RWPE1 (cell line): ENCODE results near the gene TESK2.

Source experiments
- CTCF ChIA-PET: fragments of 350-600 bp; sonication (Branson Sonifier 250); formaldehyde crosslinking; extraction: SDS; loops from one replicate; lab custom pipeline; 2021; lab: Yijun Ruan, JAX
- POLR2A ChIA-PET: fragments of 400-600 bp; formaldehyde crosslinking; extraction: SDS; loops from one replicate; lab custom pipeline; 2020; ENCODE audit warnings: antibody characterized with exemption; ENCODE audit not compliant: low non-redundant PET; lab: Yijun Ruan, JAX
- DNase-seq: peaks from one replicate; pipeline ENCODE4 v3.0.0; 2012; ENCODE audit warnings: low spot score
- H3K27ac ChIP-seq: fragments of 450-650 bp; 2 replicates; pipeline ENCODE4 v1.5.1; 2017
- TF ChIP-seq, protein P1 (sequence below): fragments of 450-650 bp; conservative IDR thresholded peaks from 2 replicates; pipeline ENCODE4 v1.5.1; 2017; ENCODE audit warnings: low read depth, mild to moderate bottlenecking

The TESK2 gene

DNA sequence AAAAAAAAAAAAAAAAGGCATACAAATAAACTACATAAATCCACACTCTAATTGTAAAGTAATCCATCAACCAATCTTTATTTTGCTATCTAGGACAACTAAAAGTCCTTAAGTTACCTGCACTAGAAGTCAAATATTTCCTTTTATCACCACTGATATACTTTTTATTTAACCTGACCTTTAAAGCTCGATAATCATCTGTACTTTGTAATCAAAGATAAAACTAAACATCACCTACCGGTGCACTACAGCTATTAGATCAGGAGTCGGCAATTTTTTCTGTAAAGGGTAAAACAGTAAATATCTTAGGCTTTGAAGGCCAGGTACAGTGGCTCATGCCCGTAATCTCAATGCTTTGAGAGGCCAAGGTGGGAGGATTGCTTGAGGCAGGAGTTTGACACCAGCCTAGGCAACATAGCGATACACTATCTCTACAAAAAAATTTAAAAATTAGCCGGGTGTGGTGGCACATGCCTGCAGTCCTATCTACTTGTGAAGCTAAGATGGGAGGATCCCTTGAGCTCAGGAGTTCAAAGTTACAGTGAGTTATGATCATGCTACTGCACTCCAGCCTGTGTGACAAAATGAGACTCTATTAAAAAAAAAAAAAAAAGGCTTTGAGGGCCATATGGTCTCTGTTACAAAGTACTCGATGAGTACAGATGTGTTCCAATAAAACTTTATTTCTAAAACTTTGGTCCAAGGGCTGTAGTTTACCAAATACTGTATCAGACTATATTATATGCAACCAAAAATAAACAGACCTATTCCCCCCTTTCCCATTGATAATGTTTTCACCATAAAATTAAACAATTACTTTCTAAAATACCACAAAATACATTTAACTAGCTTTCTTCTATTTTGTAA is 47.1 kb downstream of the TESK2 start:
- POLR2A ChIA-PET = no interaction called here
- no peak overlapping the region for H3K27ac ChIP-seq
- TF ChIP-seq, protein P1, sequence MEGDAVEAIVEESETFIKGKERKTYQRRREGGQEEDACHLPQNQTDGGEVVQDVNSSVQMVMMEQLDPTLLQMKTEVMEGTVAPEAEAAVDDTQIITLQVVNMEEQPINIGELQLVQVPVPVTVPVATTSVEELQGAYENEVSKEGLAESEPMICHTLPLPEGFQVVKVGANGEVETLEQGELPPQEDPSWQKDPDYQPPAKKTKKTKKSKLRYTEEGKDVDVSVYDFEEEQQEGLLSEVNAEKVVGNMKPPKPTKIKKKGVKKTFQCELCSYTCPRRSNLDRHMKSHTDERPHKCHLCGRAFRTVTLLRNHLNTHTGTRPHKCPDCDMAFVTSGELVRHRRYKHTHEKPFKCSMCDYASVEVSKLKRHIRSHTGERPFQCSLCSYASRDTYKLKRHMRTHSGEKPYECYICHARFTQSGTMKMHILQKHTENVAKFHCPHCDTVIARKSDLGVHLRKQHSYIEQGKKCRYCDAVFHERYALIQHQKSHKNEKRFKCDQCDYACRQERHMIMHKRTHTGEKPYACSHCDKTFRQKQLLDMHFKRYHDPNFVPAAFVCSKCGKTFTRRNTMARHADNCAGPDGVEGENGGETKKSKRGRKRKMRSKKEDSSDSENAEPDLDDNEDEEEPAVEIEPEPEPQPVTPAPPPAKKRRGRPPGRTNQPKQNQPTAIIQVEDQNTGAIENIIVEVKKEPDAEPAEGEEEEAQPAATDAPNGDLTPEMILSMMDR = no peak
- CTCF ChIA-PET = interaction anchor here (0.6 kb wide), 1 partner anchor 361 kb away, joined by 6 read pairs; no protein-coding TSS in a partner anchor
- no peak for DNase-seq

DNA sequence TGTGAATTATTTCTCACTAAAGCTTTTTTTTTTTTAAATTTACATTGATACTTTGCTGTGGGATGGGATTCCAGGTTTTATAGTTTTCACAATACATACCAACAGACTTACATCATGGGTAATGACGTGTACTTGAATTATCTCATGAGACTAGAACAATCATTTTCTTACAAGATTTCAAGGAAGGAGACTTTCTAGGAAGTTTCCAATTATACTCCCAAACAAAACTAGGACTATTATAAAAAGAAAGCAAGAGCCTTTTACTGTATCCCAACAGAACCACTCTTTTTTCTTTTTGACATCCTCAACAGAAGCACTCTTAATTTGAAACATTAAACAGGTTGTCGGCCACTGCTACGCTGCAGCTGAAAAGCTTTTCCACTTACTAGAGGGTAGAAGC is 48.7 kb downstream of the TESK2 start:
- ChIA-PET CTCF (no interaction called here), POLR2A (no interaction called here)
- TF ChIP-seq, protein P1 = no peak
- DNase-seq = peak; percentile 14
- no peak overlapping the region for H3K27ac ChIP-seq

DNA sequence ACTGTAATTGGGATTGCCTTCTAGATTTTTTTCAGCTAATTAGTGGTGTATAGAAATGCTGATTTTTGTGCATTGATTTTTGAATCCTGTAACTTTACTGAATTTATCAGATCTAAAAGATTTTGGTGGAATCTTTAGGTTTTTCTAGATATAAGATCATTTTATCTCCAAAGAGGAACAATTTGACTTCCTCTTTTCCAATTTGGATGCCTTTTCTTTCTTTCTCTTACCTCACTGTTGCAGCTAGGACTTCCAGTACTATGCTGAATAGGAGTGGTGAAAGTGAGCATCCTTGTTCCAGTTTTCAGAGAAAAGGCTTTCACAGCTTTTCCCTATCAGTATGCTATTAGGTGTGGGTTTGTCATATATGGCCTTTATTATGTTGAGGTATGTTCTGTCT is 53.6 kb downstream of the TESK2 start:
- H3K27ac ChIP-seq = no peak overlapping the region
- CTCF ChIA-PET = interaction anchor here (0.5 kb wide), 1 partner anchor 1290 kb away, joined by 4 read pairs; no protein-coding TSS in a partner anchor
- DNase-seq = no peak
- POLR2A ChIA-PET = no interaction called here
- TF ChIP-seq, protein P1 = no peak

DNA sequence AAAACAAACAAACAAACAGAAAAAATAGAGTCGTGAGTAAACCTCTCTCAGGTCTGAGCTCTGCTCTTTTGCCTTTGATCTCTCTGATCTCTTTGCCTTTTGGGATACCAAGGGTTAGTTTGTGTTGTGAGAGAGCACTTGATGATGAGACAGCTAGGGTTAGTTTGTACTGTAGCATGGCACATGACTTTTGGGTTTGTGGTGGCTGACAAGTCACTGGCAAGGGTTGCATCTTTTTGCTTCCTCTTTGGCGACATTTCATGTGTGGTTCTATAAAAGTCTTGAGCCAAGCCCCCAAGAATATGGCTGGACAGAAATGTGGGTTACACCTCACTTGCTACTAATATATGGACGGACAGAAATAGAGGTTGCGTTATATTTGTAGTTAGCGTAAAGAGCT is 60.5 kb downstream of the TESK2 start:
- POLR2A ChIA-PET = no interaction called here
- H3K27ac ChIP-seq = no peak overlapping the region
- DNase-seq = no peak
- TF ChIP-seq, protein P1 = no peak
- CTCF ChIA-PET = interaction anchor here (0.6 to 0.7 kb wide), 2 partner anchors 14 to 74 kb away, joined by 3 to 4 read pairs; no protein-coding TSS in a partner anchor

DNA sequence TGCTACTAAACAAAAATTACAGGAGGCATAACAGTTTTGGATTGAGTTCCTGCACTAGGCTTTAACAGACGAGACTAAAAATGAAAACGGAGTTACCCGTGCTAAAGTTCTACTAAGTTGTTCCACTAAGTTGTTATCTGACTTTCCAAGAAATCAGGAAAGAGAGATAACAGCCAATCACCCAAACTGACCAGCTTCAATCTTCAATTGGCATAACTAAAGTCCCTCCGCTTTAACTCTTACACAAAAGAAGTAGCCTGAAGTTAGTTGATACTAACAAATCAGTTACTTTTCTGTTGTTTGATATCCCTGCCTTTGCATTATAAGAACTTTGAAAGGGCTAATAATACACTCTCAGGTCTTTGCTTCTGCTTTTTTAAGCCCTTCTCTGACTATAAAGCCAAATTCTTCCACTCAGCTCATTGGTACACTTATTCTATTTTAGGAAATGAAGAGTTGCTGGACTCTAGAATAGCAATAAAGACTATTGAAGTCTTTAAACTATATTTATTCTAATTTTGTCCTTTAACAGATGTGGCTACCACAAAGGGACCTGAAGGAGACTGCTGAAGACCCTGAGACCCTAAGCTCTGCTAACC is 61.3 kb downstream of the TESK2 start:
- H3K27ac ChIP-seq = no peak overlapping the region
- TF ChIP-seq, protein P1 = no peak
- DNase-seq = no peak
- ChIA-PET POLR2A (interaction anchor here (0.6 kb wide), 2 partner anchors 49 to 457 kb away, joined by 3 to 4 read pairs; no protein-coding TSS in a partner anchor), CTCF (no interaction called here)

DNA sequence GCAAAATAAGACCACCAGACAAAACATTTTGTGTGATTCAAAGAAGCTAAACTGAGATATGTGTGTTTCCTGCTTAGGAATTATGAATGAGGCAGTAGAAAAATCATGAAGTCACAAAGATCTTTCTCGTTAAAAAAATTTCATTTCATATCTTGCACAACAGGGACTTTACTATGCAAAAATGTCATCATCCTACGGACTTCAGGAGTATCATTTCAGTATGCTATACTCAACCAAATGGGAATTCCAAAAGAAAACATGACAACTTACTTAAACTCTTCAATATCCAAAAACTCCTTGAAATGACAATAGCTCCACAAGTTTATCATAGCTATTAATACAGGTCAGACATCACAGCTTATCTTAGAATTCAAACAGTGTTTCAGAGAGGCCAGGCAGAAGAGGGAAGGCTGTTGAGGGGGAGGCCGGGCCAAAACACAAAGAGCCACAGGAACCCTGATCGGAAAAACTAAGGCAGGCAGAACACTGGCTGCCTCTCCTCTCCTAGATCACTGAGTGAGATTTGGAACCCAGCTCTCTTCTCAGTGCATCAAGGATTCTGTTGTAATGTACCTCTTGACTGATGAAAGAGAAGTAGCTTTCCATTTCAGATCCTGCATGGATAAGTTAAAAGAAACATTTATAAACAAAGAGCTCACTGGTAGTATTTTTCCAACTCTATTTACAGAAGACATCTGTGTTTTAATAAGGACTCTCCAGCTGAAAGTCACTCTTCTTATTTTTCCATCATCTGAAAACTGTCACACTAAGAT is 66.9 kb downstream of the TESK2 start:
- TF ChIP-seq, protein P1 = no peak
- CTCF ChIA-PET = no interaction called here
- no peak for DNase-seq
- no peak overlapping the region for H3K27ac ChIP-seq
- POLR2A ChIA-PET = no interaction called here
